ENCODE data around the gene LSM4.

LSM4 gene

DNA sequence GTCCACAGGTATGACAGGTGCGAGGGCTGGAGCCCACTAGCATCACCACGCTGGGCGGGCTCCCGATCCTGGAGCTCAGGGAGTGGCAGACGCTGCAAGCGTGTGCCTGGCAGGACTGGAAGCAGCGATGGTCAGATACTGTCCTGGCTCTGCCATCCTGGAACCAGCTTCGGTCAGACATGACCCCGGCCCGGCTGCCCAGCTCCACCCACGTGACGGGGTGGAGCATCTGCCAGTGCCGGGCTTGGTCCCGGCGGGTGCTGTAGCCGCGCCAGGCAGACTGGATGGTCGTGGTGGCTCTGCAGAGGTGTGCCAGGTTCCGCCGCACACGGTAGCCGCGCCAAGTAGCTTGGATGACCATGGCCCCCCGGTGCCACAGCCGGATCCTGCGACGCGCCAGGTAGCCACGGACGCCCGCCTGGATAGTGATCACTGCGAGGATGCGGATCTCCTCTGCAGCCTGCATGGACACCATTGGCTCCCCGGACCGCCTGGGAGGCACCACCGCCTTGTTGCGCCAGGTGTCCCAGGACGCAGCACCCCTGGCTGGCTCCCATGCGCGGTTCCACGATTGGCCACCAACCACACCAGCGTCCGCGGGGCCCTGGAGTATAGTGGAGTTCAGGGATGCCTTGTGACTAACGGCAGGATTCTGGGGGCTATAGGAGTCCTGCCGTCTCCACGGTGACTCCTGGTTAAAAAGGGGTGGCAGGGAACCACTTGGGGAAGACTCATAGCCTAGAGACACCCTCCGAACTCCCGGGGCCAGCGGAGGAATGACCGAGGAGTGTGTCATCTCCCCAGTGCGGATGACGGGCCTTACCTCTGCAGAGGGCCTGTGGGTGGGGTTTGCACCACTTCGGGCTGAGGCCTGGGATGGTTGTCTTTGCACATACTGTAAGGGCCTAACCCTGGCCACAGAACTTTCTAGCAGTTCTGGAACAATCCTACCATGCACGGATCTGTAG, 65.1 kb downstream of the LSM4 start:
- Histone ChIP-seq H3K27ac (ENCODE audit: low read depth, low read length) (no peak overlapping the region), H3K9me2 (replicated peaks; ENCODE audit: control insufficient read depth, low read length) (no peaks in the 10 kb centered on the region), H3K4me1 (ENCODE audit: control insufficient read depth, low read length) (peaks cover 22% of the 10 kb centered on the region), H3K27me3 (ENCODE audit: control insufficient read depth, low read length) (peaks cover 15% of the 10 kb centered on the region), H3K4me3 (ENCODE audit: low read length) (no peak overlapping the region), H3K36me3 (ENCODE audit: control insufficient read depth, low read length) (no peaks in the 10 kb centered on the region), H4K20me1 (ENCODE audit: control insufficient read depth, insufficient read depth, low read depth, low read length) (no peaks in the 10 kb centered on the region), H3K79me2 (ENCODE audit: control insufficient read depth, low read length) (no peaks in the 10 kb centered on the region), H3F3A (ENCODE audit: control insufficient read depth, insufficient read depth) (0 out of 2 replicates have a peak, but pooled peaks cover 4% of the 10 kb centered on the region), H3K9me3 (ENCODE audit: control insufficient read depth, insufficient read depth, low read length) (peaks cover 5% of the 10 kb centered on the region; the same call in 1 of the 2 replicates), H3K4me2 (ENCODE audit: low read length) (no peak overlapping the region)
- TF ChIP-seq, protein P1, sequence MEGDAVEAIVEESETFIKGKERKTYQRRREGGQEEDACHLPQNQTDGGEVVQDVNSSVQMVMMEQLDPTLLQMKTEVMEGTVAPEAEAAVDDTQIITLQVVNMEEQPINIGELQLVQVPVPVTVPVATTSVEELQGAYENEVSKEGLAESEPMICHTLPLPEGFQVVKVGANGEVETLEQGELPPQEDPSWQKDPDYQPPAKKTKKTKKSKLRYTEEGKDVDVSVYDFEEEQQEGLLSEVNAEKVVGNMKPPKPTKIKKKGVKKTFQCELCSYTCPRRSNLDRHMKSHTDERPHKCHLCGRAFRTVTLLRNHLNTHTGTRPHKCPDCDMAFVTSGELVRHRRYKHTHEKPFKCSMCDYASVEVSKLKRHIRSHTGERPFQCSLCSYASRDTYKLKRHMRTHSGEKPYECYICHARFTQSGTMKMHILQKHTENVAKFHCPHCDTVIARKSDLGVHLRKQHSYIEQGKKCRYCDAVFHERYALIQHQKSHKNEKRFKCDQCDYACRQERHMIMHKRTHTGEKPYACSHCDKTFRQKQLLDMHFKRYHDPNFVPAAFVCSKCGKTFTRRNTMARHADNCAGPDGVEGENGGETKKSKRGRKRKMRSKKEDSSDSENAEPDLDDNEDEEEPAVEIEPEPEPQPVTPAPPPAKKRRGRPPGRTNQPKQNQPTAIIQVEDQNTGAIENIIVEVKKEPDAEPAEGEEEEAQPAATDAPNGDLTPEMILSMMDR (IDR thresholded peaks at IDR 0.05; ENCODE audit: low read depth, low read length, poor library complexity, severe bottlenecking) = no peak
